ENCODE results near the gene C12orf43.

The C12orf43 gene

GRCh38 chr12:120979862-120980696 lies 36.2 kb downstream of the C12orf43 start:
- no peak for TF ChIP-seq CTCF (IDR thresholded peaks at IDR 0.05; ENCODE audit: borderline replicate concordance, control extremely low read depth, extremely low read depth, insufficient read depth, missing control alignments)
- no peak for DNase-seq (ENCODE audit: low spot score)
- in situ Hi-C loops (cut with MboI; ENCODE audit: low sequenced_read_pairs, unreplicated experiment), result no loop called here

GRCh38 chr12:120979220-120979861 lies 36.9 kb downstream of the C12orf43 start:
- DNase-seq (ENCODE audit: low spot score), result no peak
- no peak for TF ChIP-seq CTCF (IDR thresholded peaks at IDR 0.05; ENCODE audit: borderline replicate concordance, control extremely low read depth, extremely low read depth, insufficient read depth, missing control alignments)
- in situ Hi-C loops (cut with MboI; ENCODE audit: low sequenced_read_pairs, unreplicated experiment), result no loop called here

GRCh38 chr12:120978296-120979219 lies 37.7 kb downstream of the C12orf43 start, which contains the start of gene HNF1A:
TSS of gene HNF1A (plus strand) at chr12:120978543. CDS start at chr12:120978769, 226 bp downstream.
- no peak for TF ChIP-seq CTCF (IDR thresholded peaks at IDR 0.05; ENCODE audit: borderline replicate concordance, control extremely low read depth, extremely low read depth, insufficient read depth, missing control alignments)
- in situ Hi-C loops (cut with MboI; ENCODE audit: low sequenced_read_pairs, unreplicated experiment), result no loop called here
- DNase-seq (ENCODE audit: low spot score), result no peak

- in situ Hi-C loops (cut with MboI; ENCODE audit: low sequenced_read_pairs, unreplicated experiment), result no loop called here
- DNase-seq (ENCODE audit: low spot score), result no peak
- TF ChIP-seq CTCF (IDR thresholded peaks at IDR 0.05; ENCODE audit: borderline replicate concordance, control extremely low read depth, extremely low read depth, insufficient read depth, missing control alignments), result no peak
These were observed 38.6 kb downstream of the C12orf43 start for GRCh38 chr12:120977531-120978295.

GRCh38 chr12:120972870-120973543 lies 43.3 kb downstream of the C12orf43 start:
- DNase-seq (ENCODE audit: low spot score), result no peak
- TF ChIP-seq CTCF (IDR thresholded peaks at IDR 0.05; ENCODE audit: borderline replicate concordance, control extremely low read depth, extremely low read depth, insufficient read depth, missing control alignments), result no peak
- in situ Hi-C loops (cut with MboI; ENCODE audit: low sequenced_read_pairs, unreplicated experiment), result no loop called here
